Measurements from ENCODE around the gene RALB. TPM values are rescaled to one million over a fixed set of nuclear protein-coding genes. Genes with fewer than 3 reads are reported as not detected.
A peak's percentile ranks its signal among the peaks of the same experiment; 100 is the strongest.

RALB gene
- total and polyA plus RNA-seq, 7 experiments from 2014 or later = 8.7 to 119 (median 25.9) TPM

- Histone ChIP-seq H3K9me3 (ENCODE audit: control insufficient read depth in 2 of 3, low read length in 3 of 3) (no peaks in the 10 kb centered on the region), H3K4me1 (ENCODE audit: control insufficient read depth in 2 of 2, insufficient read depth in 2 of 2, low read length in 2 of 2) (no peaks in the 10 kb centered on the region), H3K36me3 (ENCODE audit: control insufficient read depth in 2 of 3, insufficient read depth in 3 of 3, low read length in 3 of 3) (no peaks in the 10 kb centered on the region), H3K4me3 (ENCODE audit: low read length) (no peak overlapping the region), H3K27me3 (ENCODE audit: control insufficient read depth in 2 of 2, insufficient read depth in 2 of 2, low read length in 2 of 2) (no peaks in the 10 kb centered on the region), H3K27ac (ENCODE audit: low read depth, low read length) (no peak overlapping the region)
- intact Hi-C loops (cut with micrococcal nuclease) = loop anchor here in 1 of 2 donors (1.0 to 5.0 kb wide), 2 partner anchors 8 to 37 kb away; no protein-coding TSS in a partner anchor
- DNase-seq (peak in 2 of 9 donors; percentile 13 to 24), ATAC-seq (no peak)
- Mint-ChIP-seq H3K4me3 (peak overlapping the region in 7 of 10 donors; percentile 12 to 66 (median 27)), H3K9me3 (peaks cover 0 to 5% (median 0%) of the 10 kb centered on the region in 11 donors), H3K4me1 (peaks cover 7 to 68% (median 34%) of the 10 kb centered on the region in 7 donors), H3K36me3 (peaks cover 0 to 66% (median 14%) of the 10 kb centered on the region in 5 donors), H3K27me3 (no peaks in the 10 kb centered on the region), H3K27ac (peak overlapping the region in 1 of 9 donors; percentile 14)
- CTCF ChIA-PET = no interaction called here
- POLR2A ChIA-PET = no interaction called here
Observed at GRCh38 chr2:120269076-120269744, 16.6 kb downstream of the RALB start.

GRCh38 chr2:120269816-120270215 lies 17.2 kb downstream of the RALB start:
- Mint-ChIP-seq H3K9me3 (peaks cover 0 to 11% (median 0%) of the 10 kb centered on the region in 11 donors), H3K27ac (no peak overlapping the region), H3K4me1 (peaks cover 3 to 66% (median 31%) of the 10 kb centered on the region in 7 donors), H3K36me3 (peaks cover 0 to 67% (median 15%) of the 10 kb centered on the region in 5 donors), H3K27me3 (no peaks in the 10 kb centered on the region), H3K4me3 (no peak overlapping the region)
- no peak overlapping the region for H3K4me3 ChIP-seq (ENCODE audit: low read length)
- no peak overlapping the region for H3K27ac ChIP-seq (ENCODE audit: low read depth, low read length)
- DNase-seq = no peak
- no peaks in the 10 kb centered on the region for H3K36me3 ChIP-seq (ENCODE audit: control insufficient read depth in 2 of 3, insufficient read depth in 3 of 3, low read length in 3 of 3)
- no peaks in the 10 kb centered on the region for H3K27me3 ChIP-seq (ENCODE audit: control insufficient read depth in 2 of 2, insufficient read depth in 2 of 2, low read length in 2 of 2)
- ATAC-seq = no peak
- CTCF ChIA-PET = interaction anchor here (0.8 kb wide), 1 partner anchor 43 kb away, joined by 4 read pairs; no protein-coding TSS in a partner anchor
- intact Hi-C loops (cut with micrococcal nuclease) = loop anchor here in 1 of 2 donors (1.0 to 5.0 kb wide), 2 partner anchors 9 to 38 kb away; no protein-coding TSS in a partner anchor
- POLR2A ChIA-PET = no interaction called here
- no peaks in the 10 kb centered on the region for H3K4me1 ChIP-seq (ENCODE audit: control insufficient read depth in 2 of 2, insufficient read depth in 2 of 2, low read length in 2 of 2)
- H3K9me3 ChIP-seq (ENCODE audit: control insufficient read depth in 2 of 3, low read length in 3 of 3) = no peaks in the 10 kb centered on the region

- POLR2A ChIA-PET = no interaction called here
- DNase-seq (no peak), ATAC-seq (no peak)
- H3K4me3 Mint-ChIP-seq = no peak overlapping the region
- no peak overlapping the region for H3K27ac ChIP-seq (ENCODE audit: low read depth, low read length)
- no peak overlapping the region for H3K4me3 ChIP-seq (ENCODE audit: low read length)
- peaks cover 0 to 63% (median 24%) of the 10 kb centered on the region in 7 donors for H3K4me1 Mint-ChIP-seq
- H3K4me1 ChIP-seq (ENCODE audit: control insufficient read depth in 2 of 2, insufficient read depth in 2 of 2, low read length in 2 of 2) = no peaks in the 10 kb centered on the region
- H3K27me3 Mint-ChIP-seq = no peaks in the 10 kb centered on the region
- no peaks in the 10 kb centered on the region for H3K27me3 ChIP-seq (ENCODE audit: control insufficient read depth in 2 of 2, insufficient read depth in 2 of 2, low read length in 2 of 2)
- H3K9me3 Mint-ChIP-seq = peaks cover 0 to 21% (median 3%) of the 10 kb centered on the region in 11 donors
- CTCF ChIA-PET = interaction anchor here (0.9 kb wide), 1 partner anchor 31 kb away, joined by 3 read pairs; no protein-coding TSS in a partner anchor
- peaks cover 0 to 67% (median 16%) of the 10 kb centered on the region in 5 donors for H3K36me3 Mint-ChIP-seq
- H3K27ac Mint-ChIP-seq = no peak overlapping the region
- intact Hi-C loops (cut with micrococcal nuclease) = no loop called here
- no peaks in the 10 kb centered on the region for H3K36me3 ChIP-seq (ENCODE audit: control insufficient read depth in 2 of 3, insufficient read depth in 3 of 3, low read length in 3 of 3)
- H3K9me3 ChIP-seq (ENCODE audit: control insufficient read depth in 2 of 3, low read length in 3 of 3) = peaks cover 0 to 5% (median 0%) of the 10 kb centered on the region in 3 experiments
Observed at GRCh38 chr2:120271711-120272379, 19.2 kb downstream of the RALB start.

GRCh38 chr2:120272763-120273481 lies 20.3 kb downstream of the RALB start:
- Histone ChIP-seq H3K36me3 (ENCODE audit: control insufficient read depth in 2 of 3, insufficient read depth in 3 of 3, low read length in 3 of 3) (no peaks in the 10 kb centered on the region), H3K4me3 (ENCODE audit: low read length) (no peak overlapping the region), H3K9me3 (ENCODE audit: control insufficient read depth in 2 of 3, low read length in 3 of 3) (peaks cover 0 to 5% (median 0%) of the 10 kb centered on the region in 3 experiments), H3K4me1 (ENCODE audit: control insufficient read depth in 2 of 2, insufficient read depth in 2 of 2, low read length in 2 of 2) (no peaks in the 10 kb centered on the region), H3K27me3 (ENCODE audit: control insufficient read depth in 2 of 2, insufficient read depth in 2 of 2, low read length in 2 of 2) (no peaks in the 10 kb centered on the region), H3K27ac (ENCODE audit: low read depth, low read length) (no peak overlapping the region)
- Mint-ChIP-seq H3K9me3 (peaks cover 0 to 21% (median 3%) of the 10 kb centered on the region in 11 donors), H3K27me3 (no peaks in the 10 kb centered on the region), H3K27ac (peak overlapping the region in 1 of 9 donors; percentile 36), H3K4me3 (no peak overlapping the region), H3K36me3 (peaks cover 0 to 62% (median 16%) of the 10 kb centered on the region in 5 donors), H3K4me1 (peaks cover 0 to 58% (median 19%) of the 10 kb centered on the region in 7 donors)
- intact Hi-C loops (cut with micrococcal nuclease) = no loop called here
- no peak for DNase-seq
- POLR2A ChIA-PET = no interaction called here
- no peak for ATAC-seq
- CTCF ChIA-PET = no interaction called here

- no peak overlapping the region for H3K27ac ChIP-seq (ENCODE audit: low read depth, low read length)
- intact Hi-C loops (cut with micrococcal nuclease) = no loop called here
- no peak for ATAC-seq
- Mint-ChIP-seq H3K4me3 (no peak overlapping the region), H3K27me3 (no peaks in the 10 kb centered on the region), H3K4me1 (peaks cover 0 to 40% (median 2%) of the 10 kb centered on the region in 7 donors), H3K9me3 (peaks cover 0 to 21% (median 2%) of the 10 kb centered on the region in 11 donors), H3K36me3 (peaks cover 5 to 59% (median 24%) of the 10 kb centered on the region in 5 donors), H3K27ac (no peak overlapping the region)
- POLR2A ChIA-PET = no interaction called here
- DNase-seq = no peak
- no peaks in the 10 kb centered on the region for H3K4me1 ChIP-seq (ENCODE audit: control insufficient read depth in 2 of 2, insufficient read depth in 2 of 2, low read length in 2 of 2)
- CTCF ChIA-PET = no interaction called here
- no peak overlapping the region for H3K4me3 ChIP-seq (ENCODE audit: low read length)
- no peaks in the 10 kb centered on the region for H3K27me3 ChIP-seq (ENCODE audit: control insufficient read depth in 2 of 2, insufficient read depth in 2 of 2, low read length in 2 of 2)
- H3K9me3 ChIP-seq (ENCODE audit: control insufficient read depth in 2 of 3, low read length in 3 of 3) = peaks cover 0 to 5% (median 0%) of the 10 kb centered on the region in 3 experiments
- H3K36me3 ChIP-seq (ENCODE audit: control insufficient read depth in 2 of 3, insufficient read depth in 3 of 3, low read length in 3 of 3) = peaks cover 0 to 15% (median 0%) of the 10 kb centered on the region in 3 experiments
Observed at GRCh38 chr2:120275617-120276400, 23.2 kb downstream of the RALB start.

Data from naive thymus-derived CD4-positive, alpha-beta T cell (primary cell).